Transverse colon (tissue), 4 donors: ENCODE data around the gene TMEM97. TPM values are rescaled to one million over a fixed set of nuclear protein-coding genes. Genes with fewer than 3 reads are reported as not detected.

Experiments used
- DNase-seq: peaks from one replicate; pipeline ENCODE4 v3.0.0-alpha.2; 2019
- H3K27ac ChIP-seq, 4 donors: fragments of 200-600 bp; sonication (generic); 2 replicates each; pipeline ENCODE4 v1.5.1; 2016 to 2018; ENCODE audit warnings: inconsistent platforms in 4 of 4
- H3K27me3 ChIP-seq: fragments of 200-600 bp; sonication (generic); 2 replicates; pipeline ENCODE4 v1.5.1; 2017; ENCODE audit warnings: inconsistent platforms
- H3K36me3 ChIP-seq, 4 donors: fragments of 200-600 bp; sonication (generic); 2 replicates each; pipeline ENCODE4 v1.5.1; 2017 to 2019; ENCODE audit warnings: inconsistent platforms in 4 of 4
- H3K4me1 ChIP-seq, 4 donors: fragments of 200-600 bp; sonication (generic); 2 replicates each; pipeline ENCODE4 v1.5.1; 2017 to 2020; ENCODE audit warnings: inconsistent platforms in 4 of 4
- H3K4me3 ChIP-seq, 4 donors: fragments of 200-600 bp; sonication (generic); 1 replicate in 1 of 4; 2 replicates in 3 of 4; pipeline versions ENCODE4 v1.5.1 to v1.6.1; 2017 to 2019; ENCODE audit warnings: inconsistent platforms in 4 of 4
- H3K9me3 ChIP-seq, 2 donors: fragments of 200-600 bp; sonication (generic); 2 replicates each; pipeline ENCODE4 v1.5.1; 2017 to 2019; ENCODE audit warnings: inconsistent platforms in 2 of 2
- CTCF ChIP-seq, 5 experiments: fragments of 200-600 bp in 3 of 5; fragments of 450-650 bp in 2 of 5; sonication (generic) in 3 of 5; IDR thresholded peaks; 1 replicate in 2 of 5; 2 replicates in 3 of 5; pipeline ENCODE4 v1.5.1; 2016 to 2017; ENCODE audit warnings: antibody characterized with exemption in 5 of 5, inconsistent platforms in 3 of 5, mild to moderate bottlenecking in 2 of 5, moderate library complexity in 1 of 5
- EP300 ChIP-seq: sonication (generic); formaldehyde crosslinking; IDR thresholded peaks from one replicate; pipeline ENCODE4 v1.6.1; 2017; ENCODE audit warnings: antibody characterized with exemption, low read depth
- POLR2A ChIP-seq: fragments of 450-650 bp; IDR thresholded peaks from one replicate; pipeline ENCODE4 v1.6.1; 2016; ENCODE audit warnings: antibody characterized with exemption, mild to moderate bottlenecking, moderate library complexity
- POLR2AphosphoS5 ChIP-seq, 3 donors: sonication (generic); formaldehyde crosslinking; IDR thresholded peaks; one replicate each; pipeline ENCODE4 v1.6.1; 2016; ENCODE audit warnings: antibody characterized with exemption in 3 of 3
- WGBS, 2 donors: methylation state at CpG; one replicate each; pipeline ENCODE4 v1.1.5; 2018; ENCODE audit warnings: low coverage in 1 of 2; 5-methylcytosine and 5-hydroxymethylcytosine counted together
- in situ Hi-C, 4 donors: fragments of 200-750 bp; cut with MboI; loops; one replicate each; pipeline versions ENCODE4 v1.15.0 to v1.15.1; 2017; ENCODE audit warnings: low sequenced_read_pairs in 3 of 4, low pct_ligation_motif_present in 1 of 4, low pct_unique_long_range_greater_than_20kb in 1 of 4
- intact Hi-C: fragments of 100-400 bp; cut with DNase I; formaldehyde crosslinking; loops from one replicate; pipeline ENCODE4 v1.15.1; 2023; ENCODE audit warnings: low total_unique reads
- total RNA-seq, 4 donors: library from RNA; depleted of rRNA; stranded (reverse); fragments of >200 nt; gene quantifications; one replicate each; pipeline ENCODE4 v1.1.0, GENCODE V29; 2016

Gene TMEM97
- total RNA-seq, 4 donors from 2014 or later = 4.5 to 57.7 (median 8.9) TPM; not detected in 1

- in situ Hi-C loops = no loop called here
- intact Hi-C loops = no loop called here
- TF ChIP-seq EP300 (no peak), POLR2A (no peak), POLR2AphosphoS5 (IDR thresholded peaks at IDR 0.05) (no peak), CTCF (IDR thresholded peaks at IDR 0.05) (no peak)
- H3K27me3 ChIP-seq = no peaks in the 10 kb centered on the region
- peaks cover 7 to 34% (median 20%) of the 10 kb centered on the region in 4 donors for H3K4me1 ChIP-seq
- WGBS, 2 donors = 52 to 59% methylated on average over 6 to 8 of the region's 8 CpGs
- peak overlapping the region in 3 of 4 donors; percentile 54 to 64 (median 59) for H3K4me3 ChIP-seq
- no peaks in the 10 kb centered on the region for H3K36me3 ChIP-seq
- peak overlapping the region in 3 of 4 donors; percentile 69 to 82 (median 80) for H3K27ac ChIP-seq
- no peaks in the 10 kb centered on the region for H3K9me3 ChIP-seq
- no peak for DNase-seq
These were observed 1.4 kb downstream of the TMEM97 start for GRCh38 chr17:28320215-28321061.

- WGBS, 2 donors = 81 to 85% methylated on average over 2 to 5 of the region's 5 CpGs
- intact Hi-C loops = no loop called here
- Histone ChIP-seq H3K4me3 (no peak overlapping the region), H3K27me3 (no peaks in the 10 kb centered on the region), H3K4me1 (peaks cover 0 to 36% (median 14%) of the 10 kb centered on the region in 4 donors), H3K27ac (no peak overlapping the region), H3K36me3 (peaks cover 0 to 14% (median 6%) of the 10 kb centered on the region in 4 donors), H3K9me3 (no peaks in the 10 kb centered on the region)
- in situ Hi-C loops = no loop called here
- TF ChIP-seq POLR2A (no peak), POLR2AphosphoS5 (IDR thresholded peaks at IDR 0.05) (no peak), CTCF (IDR thresholded peaks at IDR 0.05) (no peak), EP300 (no peak)
- DNase-seq = no peak
These were observed 5.3 kb downstream of the TMEM97 start for GRCh38 chr17:28324267-28324745.

- intact Hi-C loops (no loop called here), in situ Hi-C loops (no loop called here)
- Histone ChIP-seq H3K36me3 (peaks cover 0 to 17% (median 6%) of the 10 kb centered on the region in 4 donors), H3K4me1 (peaks cover 0 to 31% (median 9%) of the 10 kb centered on the region in 4 donors), H3K4me3 (no peak overlapping the region), H3K27me3 (no peaks in the 10 kb centered on the region), H3K9me3 (no peaks in the 10 kb centered on the region), H3K27ac (no peak overlapping the region)
- no peak for DNase-seq
- WGBS, 2 donors = 83 to 87% methylated on average over 3 of the region's 3 CpGs
- TF ChIP-seq POLR2AphosphoS5 (IDR thresholded peaks at IDR 0.05) = no peak
- TF ChIP-seq CTCF (IDR thresholded peaks at IDR 0.05) = no peak
- TF ChIP-seq EP300 = no peak
- no peak for TF ChIP-seq POLR2A
These were observed 5.8 kb downstream of the TMEM97 start for GRCh38 chr17:28324781-28325180.

DNA sequence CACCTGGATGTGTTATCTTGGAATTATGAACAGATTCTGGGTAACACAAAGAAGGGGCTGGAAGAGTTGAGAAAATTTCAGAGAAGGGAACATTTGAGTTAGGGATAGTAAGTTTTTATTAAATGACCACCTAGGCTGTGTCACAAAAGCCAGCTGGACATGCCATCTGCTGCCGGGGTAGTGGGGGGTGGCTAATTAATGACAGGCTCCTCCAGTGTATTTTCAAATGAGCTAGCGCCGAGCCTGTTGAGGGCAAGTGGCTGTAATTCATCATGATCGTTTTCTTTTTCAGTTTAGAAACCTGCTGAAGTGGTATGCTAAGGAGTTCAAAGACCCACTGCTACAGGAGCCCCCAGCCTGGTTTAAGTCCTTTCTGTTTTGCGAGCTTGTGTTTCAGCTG is 6.2 kb downstream of the TMEM97 start:
- no peaks in the 10 kb centered on the region for H3K9me3 ChIP-seq
- TF ChIP-seq CTCF (IDR thresholded peaks at IDR 0.05) = no peak
- no peak for TF ChIP-seq EP300
- H3K27ac ChIP-seq = no peak overlapping the region
- WGBS, 2 donors = 70 to 75% methylated on average over 4 to 5 of the region's 5 CpGs
- H3K4me3 ChIP-seq = no peak overlapping the region
- H3K27me3 ChIP-seq = no peaks in the 10 kb centered on the region
- DNase-seq = no peak
- H3K36me3 ChIP-seq = peaks cover 0 to 17% (median 6%) of the 10 kb centered on the region in 4 donors
- in situ Hi-C loops (no loop called here), intact Hi-C loops (no loop called here)
- H3K4me1 ChIP-seq = peaks cover 0 to 27% (median 5%) of the 10 kb centered on the region in 4 donors
